AG20443 (cell line): ENCODE results near the gene LYSMD2.
A peak's percentile ranks its signal among the peaks of the same experiment; 100 is the strongest.

Experiments
- DNase-seq: peaks from one replicate; pipeline ENCODE4 v3.0.0; 2012; ENCODE audit warnings: low spot score, mixed read lengths

Gene LYSMD2

GRCh38 chr15:51720201-51720995 lies 17.1 kb downstream of the LYSMD2 start:
- DNase-seq, result no peak

GRCh38 chr15:51718746-51719145 lies 18.7 kb downstream of the LYSMD2 start:
- DNase-seq, result no peak

DNA sequence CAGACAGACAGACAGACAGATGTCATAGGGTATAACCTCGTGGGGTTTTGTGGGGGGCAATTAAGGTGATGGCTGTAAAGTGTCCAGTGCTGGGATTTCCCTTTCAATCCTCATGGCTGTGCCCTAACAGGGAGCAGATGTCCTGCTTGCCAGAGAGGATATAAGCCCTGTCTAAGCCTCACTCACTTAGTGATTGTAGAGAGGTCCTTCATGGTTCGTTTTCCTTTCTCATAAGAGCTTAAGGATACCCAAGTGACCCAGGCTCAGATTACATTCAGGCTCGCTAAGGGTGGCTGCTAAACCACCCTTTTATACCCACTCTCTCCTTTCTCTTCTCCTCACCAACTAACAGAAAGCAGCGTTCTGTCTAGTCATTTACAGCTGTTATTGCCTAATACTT lies 19.2 kb downstream of the LYSMD2 start:
- no peak for DNase-seq

DNA sequence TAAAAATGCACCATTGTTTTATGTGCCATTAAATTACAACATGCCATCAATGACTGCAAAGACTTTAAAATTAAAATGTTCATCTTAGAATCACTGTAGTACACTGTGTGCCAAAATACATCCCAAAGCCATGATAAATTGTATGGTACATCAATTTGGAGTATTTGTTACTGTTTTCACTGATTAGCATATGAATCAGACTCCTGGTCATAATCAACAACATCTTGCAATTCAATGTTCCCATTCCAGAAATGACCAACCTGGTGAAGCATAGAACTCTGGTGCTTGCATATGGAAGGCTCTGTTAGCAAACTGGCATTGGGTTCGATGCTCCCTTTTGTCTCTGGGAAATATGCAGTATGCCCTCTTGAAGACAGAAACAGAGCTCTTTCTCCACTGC lies 22.5 kb downstream of the LYSMD2 start:
- DNase-seq, result no peak

DNA sequence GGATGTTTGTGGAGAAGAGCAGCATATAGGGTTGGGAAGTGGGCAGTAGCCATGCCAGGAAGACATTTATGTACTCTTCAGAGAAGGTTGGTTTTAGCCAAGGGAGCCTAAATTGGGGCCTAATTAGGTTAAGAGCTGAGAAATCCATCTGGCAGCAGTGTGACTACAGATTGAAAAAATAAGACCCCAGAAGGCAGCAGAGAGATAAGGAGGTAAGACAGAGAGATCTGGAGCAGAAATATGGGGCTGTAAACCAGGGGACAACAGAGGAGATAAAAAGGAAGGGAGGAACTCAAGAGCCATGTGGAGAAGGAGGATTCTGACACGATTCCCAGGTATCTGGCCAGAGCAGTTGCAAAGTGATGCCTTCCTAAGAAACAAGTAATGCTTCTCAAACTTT lies 23.3 kb downstream of the LYSMD2 start:
- DNase-seq, result no peak

DNA sequence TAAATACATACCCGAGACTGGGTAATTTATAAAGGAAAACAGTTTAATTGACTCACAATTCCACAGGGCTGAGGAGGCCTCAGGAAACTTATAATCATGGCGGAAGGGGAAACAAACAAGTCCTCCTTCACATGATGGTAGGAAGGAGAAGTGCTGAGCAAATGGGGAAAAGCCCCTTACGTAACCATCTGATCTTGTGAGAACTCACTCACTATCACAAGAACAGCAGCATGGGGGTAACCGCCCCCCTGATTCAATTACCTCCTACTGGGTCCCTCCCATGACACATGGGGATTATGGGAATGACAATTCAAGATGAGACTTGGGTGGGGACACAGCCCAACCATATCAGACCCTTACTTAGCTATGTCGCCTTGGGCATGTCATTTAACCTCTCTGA lies 28.4 kb downstream of the LYSMD2 start:
- no peak for DNase-seq

GRCh38 chr15:51708013-51708412 lies 29.4 kb downstream of the LYSMD2 start:
- no peak for DNase-seq

DNA sequence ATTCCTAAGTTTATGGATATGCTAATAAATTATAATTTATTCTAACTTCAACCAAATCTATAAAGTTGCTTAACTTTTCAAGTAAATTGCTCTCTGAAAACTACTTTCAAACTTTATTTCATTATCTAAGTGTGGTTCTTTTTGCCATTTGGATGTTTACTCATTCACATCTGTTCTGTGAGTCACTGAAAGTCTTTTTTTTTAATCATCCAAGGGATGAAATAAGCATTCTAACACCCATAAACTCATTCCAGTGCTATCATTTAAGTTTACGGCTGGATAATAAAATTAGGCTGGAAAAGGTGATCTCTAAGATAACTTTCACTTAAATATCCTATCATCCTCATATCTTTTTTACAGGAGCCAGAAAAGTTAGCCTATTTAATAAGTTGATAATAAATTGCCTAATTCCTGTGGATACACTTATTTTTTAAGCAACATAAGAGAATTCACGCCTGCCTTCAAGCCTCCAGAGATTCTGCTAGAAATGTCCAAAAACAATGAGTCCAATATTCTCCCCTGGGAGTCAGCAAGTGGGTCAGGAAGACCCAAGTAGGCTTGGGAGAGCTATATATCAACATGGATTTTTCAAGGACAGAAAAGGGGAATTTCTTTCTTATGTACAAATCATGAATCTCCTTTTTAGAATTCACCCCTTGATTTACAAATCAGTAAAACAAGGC lies 30.4 kb downstream of the LYSMD2 start:
- DNase-seq, result no peak

DNA sequence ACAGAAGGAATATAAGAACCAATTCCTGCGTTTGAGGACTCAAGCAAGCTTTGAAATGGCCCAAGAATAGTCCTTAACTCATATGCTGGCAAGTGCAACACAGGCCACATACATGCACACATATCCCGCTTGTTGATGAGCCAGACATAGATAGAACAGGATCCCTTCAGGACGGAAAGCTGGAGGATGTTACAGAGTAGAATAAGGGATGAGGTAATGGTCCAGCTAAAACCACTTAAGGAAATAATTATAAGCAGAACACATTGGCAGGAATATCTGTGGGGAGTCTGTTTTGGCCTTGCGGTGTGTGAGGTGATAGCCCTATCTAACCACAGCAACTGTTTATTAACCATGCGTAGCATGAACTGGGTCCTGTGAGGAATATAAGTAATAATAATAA lies 31.2 kb downstream of the LYSMD2 start:
- peak; percentile 43 for DNase-seq

GRCh38 chr15:51702710-51703109 lies 34.7 kb downstream of the LYSMD2 start:
- no peak for DNase-seq

- DNase-seq, result no peak
These were observed 38.1 kb downstream of the LYSMD2 start for GRCh38 chr15:51699373-51699772.

DNA sequence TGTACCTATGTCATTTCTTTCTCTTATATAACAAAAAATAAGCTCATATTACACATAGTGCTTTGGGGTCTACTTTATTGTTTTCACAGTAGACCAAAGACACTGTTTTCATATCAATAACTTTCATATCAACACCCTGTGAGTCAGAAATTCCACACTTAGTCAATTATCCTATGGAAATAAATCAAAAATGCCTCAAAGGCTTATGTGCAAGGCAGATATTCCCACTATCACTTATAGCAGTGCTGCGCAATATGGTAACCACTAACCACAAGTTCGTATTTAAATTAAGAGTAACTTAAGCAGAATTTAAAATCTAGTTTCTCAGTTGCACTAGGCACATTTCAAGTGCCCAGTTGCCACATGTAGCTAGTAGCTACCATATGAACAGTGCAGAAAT lies 40.3 kb downstream of the LYSMD2 start:
- DNase-seq, result no peak

GRCh38 chr15:51696566-51696965 lies 40.9 kb downstream of the LYSMD2 start:
- no peak for DNase-seq

DNA sequence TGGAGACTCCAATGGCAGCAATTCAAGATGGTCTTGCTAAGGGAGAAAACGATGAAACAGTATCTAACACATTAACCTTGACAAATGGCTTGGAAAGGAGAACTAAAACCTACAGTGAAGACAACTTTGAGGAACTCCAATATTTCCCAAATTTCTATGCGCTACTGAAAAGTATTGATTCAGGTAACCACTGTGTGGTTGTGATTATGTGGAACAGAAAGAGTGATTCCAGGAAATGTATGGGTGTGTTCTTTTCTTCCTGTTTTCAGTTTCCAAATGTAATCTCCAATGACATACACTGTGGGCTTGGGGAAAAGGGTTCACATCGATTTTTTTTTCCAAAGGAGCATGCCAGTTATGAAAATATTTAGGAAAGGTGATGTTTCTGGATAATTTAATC lies 45.3 kb downstream of the LYSMD2 start:
- no peak for DNase-seq

- peak; percentile 25 for DNase-seq
These were observed 48.6 kb downstream of the LYSMD2 start for GRCh38 chr15:51688863-51689262.

- no peak for DNase-seq
These were observed 49.9 kb downstream of the LYSMD2 start for GRCh38 chr15:51687565-51687964.

DNA sequence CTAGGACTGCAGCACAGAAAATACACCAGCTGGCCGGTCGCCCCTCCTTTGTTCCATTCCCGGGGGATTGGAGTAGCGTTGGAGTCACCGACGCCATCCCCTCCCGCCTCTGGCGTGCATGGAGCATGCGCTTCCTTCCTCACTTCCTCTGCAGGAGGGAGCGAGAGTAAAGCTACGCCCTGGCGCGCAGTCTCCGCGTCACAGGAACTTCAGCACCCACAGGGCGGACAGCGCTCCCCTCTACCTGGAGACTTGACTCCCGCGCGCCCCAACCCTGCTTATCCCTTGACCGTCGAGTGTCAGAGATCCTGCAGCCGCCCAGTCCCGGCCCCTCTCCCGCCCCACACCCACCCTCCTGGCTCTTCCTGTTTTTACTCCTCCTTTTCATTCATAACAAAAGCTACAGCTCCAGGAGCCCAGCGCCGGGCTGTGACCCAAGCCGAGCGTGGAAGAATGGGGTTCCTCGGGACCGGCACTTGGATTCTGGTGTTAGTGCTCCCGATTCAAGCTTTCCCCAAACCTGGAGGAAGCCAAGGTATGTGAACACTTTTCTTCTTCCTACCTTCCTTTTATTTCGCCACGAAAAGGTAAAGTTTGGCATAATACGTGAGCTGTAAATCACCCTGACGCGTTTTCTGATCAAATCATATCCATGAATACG lies 56.0 kb downstream of the LYSMD2 start, which contains the start of gene SCG3:
SCG3 (plus strand) TSS at position 201 of the 661 bp plus-strand sequence; CDS start at position 454, 253 bp downstream.
- peak; percentile 72 for DNase-seq

GRCh38 chr15:51680321-51680720 lies 57.1 kb downstream of the LYSMD2 start:
- no peak for DNase-seq

DNA sequence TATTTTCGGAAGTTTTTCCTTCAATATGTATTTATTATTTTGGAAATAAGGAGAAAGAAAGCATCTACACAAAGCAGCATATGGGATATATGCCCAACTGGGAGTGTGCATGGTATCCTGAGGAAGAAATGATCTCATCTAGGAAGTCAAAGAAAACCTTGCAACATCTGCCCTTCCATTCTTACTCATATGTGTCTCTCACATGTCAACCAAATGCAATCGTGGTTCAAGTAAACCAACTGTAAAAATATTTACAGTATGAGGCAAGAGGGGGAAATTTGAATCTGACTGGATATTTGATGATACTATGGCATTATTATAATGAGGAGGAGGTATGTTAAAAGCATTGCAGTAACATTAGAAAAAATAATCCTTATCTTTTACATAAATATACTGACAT lies 59.4 kb downstream of the LYSMD2 start:
- no peak for DNase-seq

GRCh38 chr15:51677452-51677851 lies 60.0 kb downstream of the LYSMD2 start:
- DNase-seq, result no peak

DNA sequence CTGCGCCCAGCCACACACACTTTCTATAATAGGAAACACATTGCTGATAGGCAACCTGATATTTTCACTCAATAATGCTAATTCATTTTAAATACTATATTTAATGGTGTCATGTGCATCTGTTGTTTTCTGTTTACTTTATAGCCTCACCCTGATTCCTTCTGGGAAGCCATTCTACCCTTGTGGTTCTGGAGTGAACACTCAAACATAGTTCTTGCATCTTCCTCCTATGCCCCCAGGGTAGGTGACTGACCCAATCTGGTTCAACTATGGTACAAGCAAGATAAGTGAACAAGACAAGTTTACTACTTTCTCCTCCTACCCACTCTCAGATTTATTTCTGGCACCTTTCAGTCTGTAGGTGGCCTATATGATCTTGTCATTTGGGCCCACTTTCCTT lies 60.4 kb downstream of the LYSMD2 start:
- DNase-seq, result no peak

- DNase-seq, result no peak
These were observed 62.2 kb downstream of the LYSMD2 start for GRCh38 chr15:51675234-51675633.
